ENCODE measurements around the gene NLRP8.

GRCh38 chr19:55935206-55935605 lies 12.4 kb upstream of the NLRP8 start:
- no peak for TF ChIP-seq CTCF (conservative IDR thresholded peaks at IDR 0.05; ENCODE audit: low read depth, low read length)
- no peak for TF ChIP-seq EZH2 (IDR thresholded peaks at IDR 0.05; ENCODE audit: borderline replicate concordance, low read depth, low read length, poor library complexity, severe bottlenecking)
